Neuronal stem cell (in vitro differentiated cells): ENCODE results near the gene FCHO2. TPM values are rescaled to one million over a fixed set of nuclear protein-coding genes. Genes with fewer than 3 reads are reported as not detected.

Source experiments
- DNase-seq: peaks from one replicate; pipeline ENCODE4 v3.0.0-alpha.2; 2013; ENCODE audit warnings: low spot score
- H2AFZ ChIP-seq: one replicate; pipeline ENCODE4 v1.6.1; 2013; ENCODE audit warnings: mild to moderate bottlenecking, low read length, inconsistent platforms
- H2AK5ac ChIP-seq: 2 replicates; pipeline ENCODE4 v1.6.1; 2013; ENCODE audit warnings: low read depth, mild to moderate bottlenecking, inconsistent platforms, low read length, moderate library complexity, mixed read lengths
- H2BK120ac ChIP-seq: 2 replicates; pipeline ENCODE4 v1.6.1; 2013; ENCODE audit warnings: low read depth, mild to moderate bottlenecking, inconsistent platforms, low read length, moderate library complexity, mixed read lengths
- H2BK12ac ChIP-seq: one replicate; pipeline ENCODE4 v1.6.1; 2013; ENCODE audit warnings: low read length, inconsistent platforms
- H2BK15ac ChIP-seq: 2 replicates; pipeline ENCODE4 v1.6.1; 2013; ENCODE audit warnings: mild to moderate bottlenecking, low read length, inconsistent platforms, mixed read lengths
- H2BK5ac ChIP-seq: one replicate; pipeline ENCODE4 v1.6.1; 2013; ENCODE audit warnings: inconsistent platforms, mild to moderate bottlenecking, low read length, moderate library complexity
- H3K14ac ChIP-seq: one replicate; pipeline ENCODE4 v1.6.1; 2013; ENCODE audit warnings: low read length, inconsistent platforms
- H3K18ac ChIP-seq: 2 replicates; pipeline ENCODE4 v1.6.1; 2013; ENCODE audit warnings: low read length, inconsistent platforms
- H3K23ac ChIP-seq: 2 replicates; pipeline ENCODE4 v1.6.1; 2013; ENCODE audit warnings: low read depth, mild to moderate bottlenecking, mixed read lengths, low read length, inconsistent platforms; ENCODE audit not compliant: poor library complexity
- H3K27ac ChIP-seq: replicated peaks from 3 replicates; pipeline ENCODE4 v1.5.1; 2013; ENCODE audit warnings: low read length, inconsistent platforms
- H3K27me3 ChIP-seq, 3 experiments: 2 replicates each; pipeline ENCODE4 v1.6.1; 2013; ENCODE audit warnings: low read length in 3 of 3, mild to moderate bottlenecking in 2 of 3, inconsistent platforms in 1 of 3, low read depth in 1 of 3, mixed read lengths in 1 of 3, moderate library complexity in 1 of 3; ENCODE audit not compliant: control insufficient read depth in 3 of 3, insufficient read depth in 3 of 3
- H3K36me3 ChIP-seq, 2 donors: replicated peaks in 1 of 2; 2 replicates each; pipeline ENCODE4 v1.6.1; 2013; ENCODE audit warnings: low read length in 2 of 2; ENCODE audit not compliant: control insufficient read depth in 2 of 2, insufficient read depth in 2 of 2
- H3K4ac ChIP-seq: 2 replicates; pipeline ENCODE4 v1.6.1; 2013; ENCODE audit warnings: inconsistent platforms, mild to moderate bottlenecking, low read length, moderate library complexity
- H3K4me1 ChIP-seq, 2 donors: 1 replicate in 1 of 2; 2 replicates in 1 of 2; pipeline ENCODE4 v1.6.1; 2013; ENCODE audit warnings: low read length in 2 of 2, low read depth in 1 of 2; ENCODE audit not compliant: control insufficient read depth in 2 of 2, insufficient read depth in 1 of 2
- H3K4me2 ChIP-seq: one replicate; pipeline ENCODE4 v1.6.1; 2013; ENCODE audit warnings: mild to moderate bottlenecking, low read length, inconsistent platforms; ENCODE audit not compliant: insufficient read depth, poor library complexity, severe bottlenecking
- H3K4me3 ChIP-seq, 2 donors: 2 replicates each; pipeline ENCODE4 v1.5.1; 2013; ENCODE audit warnings: low read length in 2 of 2, mild to moderate bottlenecking in 2 of 2, inconsistent platforms in 1 of 2, moderate library complexity in 1 of 2
- H3K79me1 ChIP-seq: one replicate; pipeline ENCODE4 v1.6.1; 2013; ENCODE audit warnings: low read depth, mild to moderate bottlenecking, inconsistent platforms, low read length, moderate library complexity
- H3K9ac ChIP-seq: one replicate; pipeline ENCODE4 v1.6.1; 2013; ENCODE audit warnings: mild to moderate bottlenecking, low read depth, low read length, inconsistent platforms; ENCODE audit not compliant: poor library complexity
- H3K9me3 ChIP-seq, 2 donors: replicated peaks in 1 of 2; 2 replicates each; pipeline versions ENCODE3 to v1.6.1; 2013; ENCODE audit warnings: low read length in 2 of 2, mild to moderate bottlenecking in 2 of 2, inconsistent platforms in 1 of 2, low read depth in 1 of 2, mixed read lengths in 1 of 2, moderate library complexity in 1 of 2; ENCODE audit not compliant: control insufficient read depth in 2 of 2, insufficient read depth in 1 of 2
- H4K8ac ChIP-seq: one replicate; pipeline ENCODE4 v1.6.1; 2013; ENCODE audit warnings: low read depth, mild to moderate bottlenecking, inconsistent platforms, low read length, moderate library complexity
- H4K91ac ChIP-seq: one replicate; pipeline ENCODE4 v1.6.1; 2013; ENCODE audit warnings: low read length, low read depth, mild to moderate bottlenecking, inconsistent platforms; ENCODE audit not compliant: poor library complexity
- WGBS, 2 donors: extraction: QIAGEN DNeasy Blood & Tissue Kit; methylation state at CpG; one replicate each; pipeline ENCODE4 v1.1.7; 2013; ENCODE audit warnings: missing lambda C conversion rate in 2 of 2, mixed read lengths in 1 of 2; ENCODE audit not compliant: insufficient read length in 2 of 2, insufficient replicate concordance in 1 of 2; ENCODE audit errors: extremely low coverage in 2 of 2; 5-methylcytosine and 5-hydroxymethylcytosine counted together
- polyA plus RNA-seq, 2 experiments: library from polyadenylated mRNA; stranded (reverse); fragments of 200-250 nt; gene quantifications; one replicate each; pipeline ENCODE4 v1.2.3, GENCODE V29; 2013

FCHO2 gene, protein sequence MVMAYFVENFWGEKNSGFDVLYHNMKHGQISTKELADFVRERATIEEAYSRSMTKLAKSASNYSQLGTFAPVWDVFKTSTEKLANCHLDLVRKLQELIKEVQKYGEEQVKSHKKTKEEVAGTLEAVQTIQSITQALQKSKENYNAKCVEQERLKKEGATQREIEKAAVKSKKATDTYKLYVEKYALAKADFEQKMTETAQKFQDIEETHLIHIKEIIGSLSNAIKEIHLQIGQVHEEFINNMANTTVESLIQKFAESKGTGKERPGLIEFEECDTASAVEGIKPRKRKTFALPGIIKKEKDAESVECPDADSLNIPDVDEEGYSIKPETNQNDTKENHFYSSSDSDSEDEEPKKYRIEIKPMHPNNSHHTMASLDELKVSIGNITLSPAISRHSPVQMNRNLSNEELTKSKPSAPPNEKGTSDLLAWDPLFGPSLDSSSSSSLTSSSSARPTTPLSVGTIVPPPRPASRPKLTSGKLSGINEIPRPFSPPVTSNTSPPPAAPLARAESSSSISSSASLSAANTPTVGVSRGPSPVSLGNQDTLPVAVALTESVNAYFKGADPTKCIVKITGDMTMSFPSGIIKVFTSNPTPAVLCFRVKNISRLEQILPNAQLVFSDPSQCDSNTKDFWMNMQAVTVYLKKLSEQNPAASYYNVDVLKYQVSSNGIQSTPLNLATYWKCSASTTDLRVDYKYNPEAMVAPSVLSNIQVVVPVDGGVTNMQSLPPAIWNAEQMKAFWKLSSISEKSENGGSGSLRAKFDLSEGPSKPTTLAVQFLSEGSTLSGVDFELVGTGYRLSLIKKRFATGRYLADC
- 5.4 TPM for polyA plus RNA-seq (2013, experiment 1 of 2)
- polyA plus RNA-seq (2013, experiment 2 of 2): 5.7 TPM

GRCh38 chr5:72955768-72956323 lies at the start of gene FCHO2:
TSS of gene FCHO2 (plus strand) at chr5:72956041. CDS start at chr5:72956097, 56 bp downstream.
- peak within 1 kb of the TSS; percentile 99 for H2AFZ ChIP-seq
- H2BK120ac ChIP-seq: peak within 1 kb of the TSS; percentile 97
- peak within 1 kb of the TSS; percentile 73 for H3K27ac ChIP-seq
- peak within 1 kb of the TSS; percentile 94 for H3K14ac ChIP-seq
- peak within 1 kb of the TSS; percentile 46 for H2BK12ac ChIP-seq
- H3K9me3 ChIP-seq: peaks cover 0 to 24% of the 10 kb centered on the region in 2 donors
- peak within 1 kb of the TSS; percentile 94 for H3K9ac ChIP-seq
- peak within 1 kb of the TSS; percentile 68 for H2AK5ac ChIP-seq
- H3K4me2 ChIP-seq: peak within 1 kb of the TSS; percentile 78
- peak within 1 kb of the TSS; percentile 95 for H3K4me3 ChIP-seq
- H2BK15ac ChIP-seq: peak within 1 kb of the TSS; percentile 97
- H3K36me3 ChIP-seq: peaks cover 0 to 6% of the 10 kb centered on the region in 2 donors
- H3K79me1 ChIP-seq: peaks cover 2% of the 10 kb centered on the region
- peak within 1 kb of the TSS; percentile 87 for H2BK5ac ChIP-seq
- H3K23ac ChIP-seq: peak within 1 kb of the TSS; percentile 93
- H3K18ac ChIP-seq: peak within 1 kb of the TSS; percentile 98
- DNase-seq: peak; percentile 98
- H3K27me3 ChIP-seq: no peaks in the 10 kb centered on the region
- peaks cover 0 to 2% of the 10 kb centered on the region in 2 donors for H3K4me1 ChIP-seq
- H3K4ac ChIP-seq: no peak within 1 kb of the TSS
- WGBS, 2 donors: no CpG with 5 or more reads among the region's 64 CpGs
- no peak within 1 kb of the TSS for H4K91ac ChIP-seq
- H4K8ac ChIP-seq: peak within 1 kb of the TSS; percentile 72

DNA sequence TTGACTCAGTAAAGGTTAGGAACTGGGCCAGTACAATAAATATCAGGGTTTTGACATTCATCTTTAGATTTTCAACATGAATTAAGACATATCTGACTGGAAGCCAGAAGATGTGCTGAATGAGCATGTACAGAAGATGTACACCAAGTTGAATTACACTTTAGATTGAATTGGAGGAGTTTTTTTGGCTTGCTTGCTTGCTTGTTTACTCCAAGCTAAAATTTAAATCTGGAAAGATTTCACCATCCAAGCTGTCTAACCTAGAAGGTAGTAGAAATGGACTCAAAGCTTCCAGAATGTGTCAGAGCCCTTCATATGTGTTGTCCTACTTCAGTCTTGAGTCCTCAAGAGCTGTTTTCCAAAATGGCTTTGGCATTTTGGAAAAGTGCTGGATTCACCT lies 49.0 kb upstream of the FCHO2 start:
- H3K27ac ChIP-seq: no peak overlapping the region
- H3K9me3 ChIP-seq: peaks cover 0 to 4% of the 10 kb centered on the region in 2 donors
- no peak overlapping the region for H2BK12ac ChIP-seq
- H3K18ac ChIP-seq: no peak overlapping the region
- DNase-seq: no peak
- H3K27me3 ChIP-seq: no peaks in the 10 kb centered on the region
- H4K8ac ChIP-seq: no peak overlapping the region
- no peak overlapping the region for H3K23ac ChIP-seq
- no peak overlapping the region for H3K4ac ChIP-seq
- H2BK120ac ChIP-seq: no peak overlapping the region
- no peak overlapping the region for H4K91ac ChIP-seq
- no peak overlapping the region for H2BK5ac ChIP-seq
- H2AK5ac ChIP-seq: no peak overlapping the region
- no peaks in the 10 kb centered on the region for H3K4me1 ChIP-seq
- H3K4me2 ChIP-seq: no peak overlapping the region
- H3K9ac ChIP-seq: no peak overlapping the region
- H3K14ac ChIP-seq: no peak overlapping the region
- H2AFZ ChIP-seq: no peak overlapping the region
- H2BK15ac ChIP-seq: no peak overlapping the region
- H3K36me3 ChIP-seq: peaks cover 15 to 99% of the 10 kb centered on the region in 2 donors
- H3K79me1 ChIP-seq: no peaks in the 10 kb centered on the region
- no peak overlapping the region for H3K4me3 ChIP-seq

DNA sequence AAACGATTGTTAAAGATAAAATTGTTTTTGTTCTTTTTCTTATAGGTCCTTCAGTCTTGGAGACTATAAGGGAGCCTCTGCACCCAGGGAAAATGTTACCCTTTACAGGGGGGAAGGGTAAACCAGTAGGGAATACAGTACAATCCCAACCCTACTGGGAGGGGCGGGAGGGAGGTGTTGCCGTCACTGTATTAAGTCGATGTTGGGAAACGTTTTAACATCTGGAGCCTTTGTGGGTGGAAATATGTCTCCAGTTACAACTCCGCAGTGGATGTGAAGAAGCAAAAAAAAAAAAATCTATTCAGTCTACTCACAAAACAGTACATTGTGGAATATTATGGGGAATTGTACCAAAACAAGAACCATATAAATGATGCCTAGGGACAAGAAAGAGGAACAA lies 47.2 kb upstream of the FCHO2 start:
- H3K4me2 ChIP-seq: no peak overlapping the region
- no peak overlapping the region for H2BK5ac ChIP-seq
- no peak overlapping the region for H2BK12ac ChIP-seq
- H3K79me1 ChIP-seq: no peaks in the 10 kb centered on the region
- H3K9me3 ChIP-seq: peaks cover 0 to 4% of the 10 kb centered on the region in 2 donors
- H2BK15ac ChIP-seq: no peak overlapping the region
- H3K9ac ChIP-seq: no peak overlapping the region
- H3K4me3 ChIP-seq: no peak overlapping the region
- peaks cover 15 to 99% of the 10 kb centered on the region in 2 donors for H3K36me3 ChIP-seq
- no peak overlapping the region for H2BK120ac ChIP-seq
- no peaks in the 10 kb centered on the region for H3K27me3 ChIP-seq
- H2AFZ ChIP-seq: no peak overlapping the region
- no peak overlapping the region for H3K4ac ChIP-seq
- no peak overlapping the region for H3K27ac ChIP-seq
- no peak overlapping the region for H4K8ac ChIP-seq
- H3K18ac ChIP-seq: no peak overlapping the region
- H2AK5ac ChIP-seq: no peak overlapping the region
- H3K14ac ChIP-seq: no peak overlapping the region
- H3K23ac ChIP-seq: no peak overlapping the region
- H4K91ac ChIP-seq: no peak overlapping the region
- no CpG with 5 or more reads among the region's 6 CpGs for WGBS, 2 donors
- no peaks in the 10 kb centered on the region for H3K4me1 ChIP-seq
- DNase-seq: no peak

DNA sequence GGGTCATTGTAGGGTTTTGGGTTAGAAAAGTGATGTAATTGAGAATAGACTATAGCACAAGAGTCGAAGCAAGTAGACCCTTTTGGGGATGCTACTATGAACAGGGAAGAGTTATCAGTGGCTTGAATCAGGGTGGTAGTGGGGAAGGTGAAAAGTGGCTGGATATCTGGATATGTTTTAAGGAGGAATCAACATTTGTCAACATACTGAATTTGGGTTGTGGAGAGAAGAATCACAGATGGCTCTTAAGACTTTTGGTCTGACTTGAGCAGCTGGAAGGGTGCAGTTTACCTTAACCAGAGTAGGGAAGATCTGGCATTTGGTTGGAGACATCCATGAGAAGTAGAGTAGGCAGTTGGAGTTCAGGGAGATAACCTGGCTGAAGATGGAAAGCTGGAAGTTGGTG lies 38.5 kb upstream of the FCHO2 start:
- peaks cover 0 to 14% of the 10 kb centered on the region in 2 donors for H3K36me3 ChIP-seq
- H3K9ac ChIP-seq: no peak overlapping the region
- no peak for DNase-seq
- H2AK5ac ChIP-seq: no peak overlapping the region
- H3K27ac ChIP-seq: no peak overlapping the region
- no peak overlapping the region for H3K14ac ChIP-seq
- H3K9me3 ChIP-seq: no peaks in the 10 kb centered on the region
- H3K4me1 ChIP-seq: no peaks in the 10 kb centered on the region
- H2BK15ac ChIP-seq: no peak overlapping the region
- no peak overlapping the region for H3K4ac ChIP-seq
- H3K23ac ChIP-seq: no peak overlapping the region
- H3K4me3 ChIP-seq: no peak overlapping the region
- H4K91ac ChIP-seq: no peak overlapping the region
- no peak overlapping the region for H2BK120ac ChIP-seq
- WGBS, 2 donors: no CpG with 5 or more reads among the region's 1 CpG
- H3K79me1 ChIP-seq: no peaks in the 10 kb centered on the region
- H2BK12ac ChIP-seq: no peak overlapping the region
- H2BK5ac ChIP-seq: no peak overlapping the region
- no peak overlapping the region for H3K18ac ChIP-seq
- H4K8ac ChIP-seq: no peak overlapping the region
- H3K27me3 ChIP-seq: no peaks in the 10 kb centered on the region
- H3K4me2 ChIP-seq: no peak overlapping the region
- H2AFZ ChIP-seq: no peak overlapping the region
